NCI-H1105 (cell line): Measurements from ENCODE around the gene INTS3.

ENCODE experiments used
- DNase-seq: peaks from one replicate; lab custom pipeline; 2025; lab: John Stamatoyannopoulos, UW

Gene INTS3

GRCh38 chr1:153727463-153728304 is at the start of gene INTS3:
Gene INTS3, plus strand, starts transcription at chr1:153728050. Its CDS starts 585 bp downstream, at chr1:153728635.
- peak; percentile 100 for DNase-seq

- DNase-seq, result peak; percentile 31
Measured at GRCh38 chr1:153678519-153679336, 49.1 kb upstream of the INTS3 start, which contains the start of gene NPR1. Gene NPR1, plus strand, starts transcription at chr1:153678688. Its CDS starts 421 bp downstream, at chr1:153679109.

- DNase-seq, result no peak
Measured at GRCh38 chr1:153679337-153680119, 48.3 kb upstream of the INTS3 start.

- no peak for DNase-seq
Measured at GRCh38 chr1:153680120-153680403, 47.8 kb upstream of the INTS3 start.

- DNase-seq, result no peak
Measured at GRCh38 chr1:153682730-153683129, 45.1 kb upstream of the INTS3 start.

GRCh38 chr1:153683854-153684253 is 44.0 kb upstream of the INTS3 start:
- DNase-seq, result no peak

- DNase-seq, result no peak
Measured at GRCh38 chr1:153684892-153685291, 43.0 kb upstream of the INTS3 start.

- DNase-seq, result no peak
Measured at GRCh38 chr1:153685544-153686340, 42.1 kb upstream of the INTS3 start.

- no peak for DNase-seq
Measured at GRCh38 chr1:153687346-153688125, 40.3 kb upstream of the INTS3 start.

- no peak for DNase-seq
Measured at GRCh38 chr1:153688276-153688675, 39.6 kb upstream of the INTS3 start.

- no peak for DNase-seq
Measured at GRCh38 chr1:153688736-153689328, 39.0 kb upstream of the INTS3 start.

- no peak for DNase-seq
Measured at GRCh38 chr1:153693466-153693865, 34.4 kb upstream of the INTS3 start.

GRCh38 chr1:153696741-153697140 is 31.1 kb upstream of the INTS3 start:
- no peak for DNase-seq

GRCh38 chr1:153697191-153698019 is 30.4 kb upstream of the INTS3 start:
- DNase-seq, result no peak

- DNase-seq, result no peak
Measured at GRCh38 chr1:153698020-153698922, 29.6 kb upstream of the INTS3 start.

- DNase-seq, result no peak
Measured at GRCh38 chr1:153698923-153699714, 28.7 kb upstream of the INTS3 start.

GRCh38 chr1:153699768-153700167 is 28.1 kb upstream of the INTS3 start:
- DNase-seq, result no peak

- DNase-seq, result no peak
Measured at GRCh38 chr1:153705484-153705883, 22.4 kb upstream of the INTS3 start.
